SH-SY5Y (cell line): Measurements from ENCODE around the gene HECW1.

Experiments
- GATA2 ChIP-seq: IDR thresholded peaks from 2 replicates; pipeline ENCODE4 v1.6.1; 2011; ENCODE audit warnings: mild to moderate bottlenecking, low read depth, low read length
- GATA3 ChIP-seq: IDR thresholded peaks from 2 replicates; pipeline ENCODE4 v1.6.1; 2011; ENCODE audit warnings: low read depth, mild to moderate bottlenecking, low read length, moderate library complexity

DNA sequence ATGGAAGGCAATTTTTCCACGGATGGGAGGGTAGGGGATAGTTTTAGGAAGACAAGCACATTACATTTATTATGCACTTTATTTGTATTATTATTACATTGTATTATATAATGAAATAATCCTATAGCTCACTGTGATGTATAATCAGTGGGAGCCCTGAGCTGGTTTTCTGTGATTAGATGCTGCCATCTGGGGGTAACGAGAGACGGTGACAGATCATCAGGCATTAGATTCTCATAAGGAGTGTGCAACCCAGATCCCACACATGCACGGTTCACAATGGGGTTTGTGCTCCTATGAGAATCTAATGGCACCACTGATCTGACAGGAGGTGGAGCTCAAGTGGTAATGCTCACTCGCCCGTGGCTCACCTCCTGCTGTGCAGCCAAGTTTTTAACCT is 366.6 kb downstream of the HECW1 start:
- TF ChIP-seq GATA2 (no peak), GATA3 (no peak)
